Effector CD8-positive, alpha-beta T cell (primary cell): ENCODE data around the gene PGLYRP4.

ENCODE experiments used
- DNase-seq: peaks from one replicate; lab custom pipeline; 2025; lab: John Stamatoyannopoulos, UW

PGLYRP4 gene

GRCh38 chr1:153375511-153375910 lies 26.9 kb upstream of the PGLYRP4 start, which contains the start of gene S100A12:
Gene S100A12 (minus strand): TSS chr1:153375621. CDS start chr1:153374592, 1,029 bp downstream.
- DNase-seq: no peak

DNA sequence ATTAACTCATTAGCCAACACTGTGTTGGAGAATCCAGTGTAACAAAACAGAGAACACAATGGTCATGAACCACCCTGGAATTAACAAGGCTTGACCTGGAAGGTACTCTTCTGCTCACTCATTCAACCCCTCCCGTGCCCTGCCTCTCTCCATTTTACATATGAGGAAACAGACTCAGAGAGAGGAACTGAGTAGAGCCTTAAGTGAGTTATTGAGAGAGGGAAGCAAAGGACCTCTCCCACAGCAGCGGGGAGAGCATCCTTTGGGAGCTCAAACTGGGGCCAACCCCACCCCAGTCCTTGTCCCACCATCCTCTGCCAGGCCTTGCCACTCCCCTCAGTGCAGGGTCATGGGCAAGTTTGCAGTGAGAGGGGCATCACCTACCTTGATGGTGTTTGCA lies 25.4 kb upstream of the PGLYRP4 start:
- DNase-seq: no peak

DNA sequence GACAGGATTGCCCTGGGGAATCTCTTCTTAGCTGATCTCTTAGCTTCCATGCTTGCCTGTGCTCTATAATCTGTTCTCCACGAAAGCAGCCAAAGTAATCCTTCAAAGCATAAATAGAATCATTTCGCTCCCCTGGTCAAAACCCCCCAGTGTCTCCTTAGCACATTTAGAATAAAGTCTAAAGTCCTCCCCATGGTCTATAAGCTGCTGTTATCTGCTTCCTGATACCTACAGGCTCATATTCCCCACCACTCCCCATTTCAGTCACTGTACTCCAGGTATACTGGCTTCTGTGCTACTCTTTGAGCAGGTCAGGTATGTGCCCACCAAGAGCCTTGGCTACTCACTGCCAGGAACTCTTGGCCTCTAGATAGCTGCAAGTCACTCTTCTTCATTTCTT lies 23.9 kb upstream of the PGLYRP4 start:
- DNase-seq: no peak

- no peak for DNase-seq
These were observed 22.6 kb upstream of the PGLYRP4 start for GRCh38 chr1:153371231-153371630.

- DNase-seq: no peak
These were observed 21.5 kb upstream of the PGLYRP4 start for GRCh38 chr1:153370146-153370545.

DNA sequence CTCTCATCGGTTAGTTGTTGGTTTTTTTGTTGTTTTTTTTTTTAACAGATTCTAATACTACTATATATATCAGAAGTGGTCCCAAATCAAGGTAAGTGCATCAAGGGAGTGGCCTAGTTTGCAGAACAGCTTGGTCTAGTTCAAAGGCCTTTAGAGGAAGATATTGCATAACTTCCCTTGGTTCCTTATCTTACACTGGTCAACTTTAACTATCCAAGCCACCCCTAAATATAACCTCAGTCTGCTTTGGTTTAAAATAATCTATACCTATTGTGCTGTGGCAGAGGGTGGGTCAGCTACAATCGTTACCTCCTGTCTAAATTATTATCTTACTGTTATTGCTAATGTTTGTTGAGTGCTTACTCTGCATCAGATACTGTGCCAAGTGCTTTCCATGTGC lies 19.9 kb upstream of the PGLYRP4 start:
- DNase-seq: no peak

DNA sequence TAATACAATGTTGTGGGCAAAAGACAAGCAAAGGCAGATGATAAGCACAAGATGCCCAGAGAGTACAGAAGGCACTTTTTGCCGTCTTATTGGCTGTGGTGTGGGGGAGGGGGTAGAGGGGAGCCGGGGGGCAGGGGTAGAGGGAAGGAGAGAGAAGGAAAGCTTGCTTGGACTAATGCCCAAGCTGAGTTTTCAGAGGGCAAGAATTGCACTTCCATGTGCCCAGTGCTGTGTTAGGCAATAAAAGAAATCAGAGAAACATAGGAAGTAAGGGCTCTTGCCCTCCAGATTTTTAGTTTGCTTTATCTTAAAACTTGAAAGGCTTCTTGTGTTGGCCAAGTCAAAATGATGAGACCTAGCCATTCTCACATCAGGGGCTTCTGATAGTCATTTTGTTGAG lies 18.4 kb upstream of the PGLYRP4 start:
- DNase-seq: no peak

DNA sequence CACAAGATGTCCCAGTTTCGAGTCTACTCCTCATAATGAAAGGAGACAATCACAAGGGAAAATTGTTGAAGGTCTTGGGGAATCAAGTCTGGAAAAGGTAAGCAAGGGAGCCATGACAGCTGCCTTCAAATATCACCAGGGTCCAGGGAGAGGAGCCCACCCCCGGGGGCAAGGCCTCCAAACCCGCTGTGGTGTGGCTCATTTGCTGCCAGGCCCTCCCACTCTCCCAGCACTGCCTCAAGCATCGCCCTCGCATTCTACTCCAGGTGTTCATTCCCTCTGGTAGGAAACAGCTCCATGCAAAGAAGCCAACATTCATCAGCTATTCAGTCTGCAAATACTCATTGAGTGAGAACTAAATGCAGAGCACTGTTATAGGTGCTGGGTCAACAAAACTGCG lies 17.6 kb upstream of the PGLYRP4 start:
- no peak for DNase-seq

DNA sequence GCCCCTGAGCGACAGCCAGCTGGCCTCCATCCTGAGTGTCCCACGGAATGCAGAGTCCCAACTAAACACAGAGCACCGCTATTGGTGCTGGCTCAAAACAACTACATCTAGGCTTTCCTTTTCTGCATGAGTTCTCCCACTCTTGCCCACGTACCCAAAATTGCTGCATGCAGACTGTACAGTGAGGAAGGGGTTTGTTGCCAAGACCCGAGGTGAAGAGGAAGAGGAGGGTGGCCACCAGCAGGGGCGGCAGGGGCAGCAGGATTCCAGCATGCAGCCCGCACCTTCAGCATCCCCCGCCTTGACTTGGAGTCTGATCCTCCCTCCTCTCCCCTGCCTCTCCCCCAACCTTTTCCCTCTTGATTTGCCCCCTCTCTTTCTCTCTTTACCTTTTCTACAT lies 17.1 kb upstream of the PGLYRP4 start:
- DNase-seq: no peak

- no peak for DNase-seq
These were observed 16.4 kb upstream of the PGLYRP4 start for GRCh38 chr1:153364766-153365666.

GRCh38 chr1:153364156-153364555 lies 15.5 kb upstream of the PGLYRP4 start:
- DNase-seq: no peak

- no peak for DNase-seq
These were observed 15.0 kb upstream of the PGLYRP4 start for GRCh38 chr1:153363641-153364040.

- no peak for DNase-seq
These were observed 13.6 kb upstream of the PGLYRP4 start for GRCh38 chr1:153362187-153362775.

- no peak for DNase-seq
These were observed 13.0 kb upstream of the PGLYRP4 start for GRCh38 chr1:153361480-153362109.

DNA sequence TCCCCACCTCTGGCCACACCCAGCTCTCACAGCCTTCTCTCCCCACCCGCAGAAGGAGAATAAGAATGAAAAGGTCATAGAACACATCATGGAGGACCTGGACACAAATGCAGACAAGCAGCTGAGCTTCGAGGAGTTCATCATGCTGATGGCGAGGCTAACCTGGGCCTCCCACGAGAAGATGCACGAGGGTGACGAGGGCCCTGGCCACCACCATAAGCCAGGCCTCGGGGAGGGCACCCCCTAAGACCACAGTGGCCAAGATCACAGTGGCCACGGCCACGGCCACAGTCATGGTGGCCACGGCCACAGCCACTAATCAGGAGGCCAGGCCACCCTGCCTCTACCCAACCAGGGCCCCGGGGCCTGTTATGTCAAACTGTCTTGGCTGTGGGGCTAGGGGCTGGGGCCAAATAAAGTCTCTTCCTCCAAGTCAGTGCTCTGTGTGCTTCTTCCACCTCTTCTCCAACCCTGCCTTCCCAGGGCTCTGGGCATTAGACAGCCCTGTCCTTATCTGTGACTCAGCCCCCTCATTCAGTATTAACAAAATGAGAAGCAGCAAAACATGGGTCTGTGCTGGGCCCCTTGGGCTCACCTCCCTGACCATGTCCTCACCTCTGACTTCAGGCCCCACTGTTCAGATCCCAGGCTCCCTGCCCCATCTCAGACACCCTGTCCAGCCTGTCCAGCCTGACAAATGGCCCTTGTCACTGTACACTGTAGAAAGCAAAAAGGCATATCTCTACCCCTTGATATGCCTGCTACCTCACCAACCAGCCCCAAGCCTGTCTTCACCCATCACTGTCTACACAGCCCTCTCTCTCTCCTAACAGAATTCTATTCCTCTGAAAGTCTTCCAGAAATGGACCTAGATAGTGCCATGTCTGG lies 12.2 kb upstream of the PGLYRP4 start:
- DNase-seq: no peak

- no peak for DNase-seq
These were observed 11.5 kb upstream of the PGLYRP4 start for GRCh38 chr1:153360190-153360589.

DNA sequence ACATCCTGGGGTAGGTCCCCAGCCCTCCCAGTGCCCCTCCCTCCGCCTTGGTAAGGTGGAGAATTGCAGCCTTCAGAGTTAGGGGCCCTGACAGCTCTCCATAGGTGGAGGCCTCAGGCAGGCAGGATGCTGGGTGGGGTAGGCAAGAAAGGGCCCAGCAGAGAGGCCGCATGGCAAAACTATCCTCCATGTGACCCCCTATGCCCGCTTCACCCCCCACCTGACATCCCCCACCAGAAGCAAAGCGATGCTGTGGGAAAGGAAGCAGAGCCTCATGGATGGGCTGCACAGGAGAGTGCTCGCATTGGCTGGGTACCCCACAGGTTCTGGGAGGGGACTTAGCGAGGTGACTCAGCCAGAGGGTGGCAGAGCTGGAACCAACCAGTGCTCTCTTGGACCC lies 10.6 kb upstream of the PGLYRP4 start:
- no peak for DNase-seq

- no peak for DNase-seq
These were observed 10.0 kb upstream of the PGLYRP4 start for GRCh38 chr1:153358691-153358975.

DNA sequence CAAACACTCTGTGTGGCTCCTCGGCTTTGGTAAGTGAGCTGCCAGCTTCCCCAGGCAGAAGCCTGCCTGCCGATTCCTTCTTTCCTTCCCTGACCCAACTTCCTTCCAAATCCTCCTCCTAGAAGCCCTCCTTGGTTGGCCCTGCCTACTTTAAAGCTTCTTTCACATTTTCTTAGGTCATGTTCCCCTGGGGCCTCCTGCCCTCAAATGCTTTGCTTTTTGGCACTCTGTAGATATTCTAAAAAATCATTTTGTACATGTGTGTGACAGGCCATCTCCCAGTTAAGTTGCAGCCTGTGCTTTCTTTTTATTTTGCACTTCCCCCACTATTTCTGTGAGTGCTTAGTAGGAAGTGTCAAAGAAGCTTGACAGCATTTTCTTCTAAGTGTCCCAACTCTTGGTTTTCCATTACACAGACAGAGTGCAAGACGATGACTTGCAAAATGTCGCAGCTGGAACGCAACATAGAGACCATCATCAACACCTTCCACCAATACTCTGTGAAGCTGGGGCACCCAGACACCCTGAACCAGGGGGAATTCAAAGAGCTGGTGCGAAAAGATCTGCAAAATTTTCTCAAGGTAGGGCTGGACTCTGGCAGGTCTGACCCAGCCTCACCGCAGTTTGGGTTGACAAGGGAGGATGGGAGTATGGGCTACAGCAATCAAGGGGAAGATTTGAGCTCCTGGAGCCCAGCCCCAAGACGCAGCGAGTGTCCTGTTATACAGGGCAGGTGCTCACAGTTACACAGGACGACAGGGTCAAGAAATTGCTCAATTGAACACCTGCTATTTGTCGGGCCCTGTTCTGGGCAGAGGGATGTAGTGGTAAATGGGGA lies 9.4 kb upstream of the PGLYRP4 start, which contains the start of gene S100A9:
Gene S100A9 (plus strand): TSS at position 2 of the 838 bp plus-strand sequence. CDS start 430 bp downstream, at position 432.
- no peak for DNase-seq

DNA sequence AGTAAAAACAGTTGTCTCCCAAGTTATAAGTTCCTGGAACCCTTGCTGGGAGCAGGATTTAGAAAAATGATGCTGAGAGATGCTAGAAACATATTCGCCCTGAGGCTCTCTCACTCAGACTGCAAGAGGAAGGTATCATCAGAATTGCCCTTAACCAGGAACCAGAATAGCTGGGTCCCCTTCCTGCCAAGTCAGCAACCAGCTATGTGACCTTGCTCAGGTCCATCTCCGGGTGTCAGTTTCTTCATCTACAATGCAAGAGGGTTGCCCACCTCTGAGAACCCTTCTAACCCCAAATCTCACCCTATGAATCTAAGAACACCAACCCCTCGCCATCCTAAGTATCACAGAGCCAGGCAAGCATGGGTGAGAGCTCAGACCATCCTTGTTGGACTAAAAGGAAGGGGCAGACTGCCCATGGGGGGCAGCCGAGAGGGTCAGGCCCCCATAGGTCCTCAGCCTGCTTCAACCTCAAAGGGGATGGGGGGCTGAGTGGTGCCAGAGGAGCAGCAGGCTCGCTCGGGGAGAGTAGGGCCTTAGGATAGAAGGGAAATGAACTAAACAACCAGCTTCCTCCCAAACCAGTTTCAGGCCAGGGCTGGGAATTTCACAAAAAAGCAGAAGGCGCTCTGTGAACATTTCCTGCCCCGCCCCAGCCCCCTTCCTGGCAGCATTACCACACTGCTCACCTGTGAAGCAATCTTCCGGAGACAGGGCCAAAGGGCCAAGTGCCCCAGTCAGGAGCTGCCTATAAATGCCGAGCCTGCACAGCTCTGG lies 8.6 kb upstream of the PGLYRP4 start:
- no peak for DNase-seq
